Stimulated activated CD4-positive, alpha-beta T cell treated with anti-CD3 and anti-CD28 coated beads, Interleukin-12 subunit alpha, Interleukin-12 subunit beta, amount 100 ng/mL, for 24 hours (primary cell): Measurements from ENCODE around the gene SPAG9.

Experiments used
- DNase-seq, 2 experiments: peaks; one replicate each; pipeline ENCODE4 v3.0.0-alpha.2; 2020; ENCODE audit warnings: low read depth in 2 of 2

Gene SPAG9, protein sequence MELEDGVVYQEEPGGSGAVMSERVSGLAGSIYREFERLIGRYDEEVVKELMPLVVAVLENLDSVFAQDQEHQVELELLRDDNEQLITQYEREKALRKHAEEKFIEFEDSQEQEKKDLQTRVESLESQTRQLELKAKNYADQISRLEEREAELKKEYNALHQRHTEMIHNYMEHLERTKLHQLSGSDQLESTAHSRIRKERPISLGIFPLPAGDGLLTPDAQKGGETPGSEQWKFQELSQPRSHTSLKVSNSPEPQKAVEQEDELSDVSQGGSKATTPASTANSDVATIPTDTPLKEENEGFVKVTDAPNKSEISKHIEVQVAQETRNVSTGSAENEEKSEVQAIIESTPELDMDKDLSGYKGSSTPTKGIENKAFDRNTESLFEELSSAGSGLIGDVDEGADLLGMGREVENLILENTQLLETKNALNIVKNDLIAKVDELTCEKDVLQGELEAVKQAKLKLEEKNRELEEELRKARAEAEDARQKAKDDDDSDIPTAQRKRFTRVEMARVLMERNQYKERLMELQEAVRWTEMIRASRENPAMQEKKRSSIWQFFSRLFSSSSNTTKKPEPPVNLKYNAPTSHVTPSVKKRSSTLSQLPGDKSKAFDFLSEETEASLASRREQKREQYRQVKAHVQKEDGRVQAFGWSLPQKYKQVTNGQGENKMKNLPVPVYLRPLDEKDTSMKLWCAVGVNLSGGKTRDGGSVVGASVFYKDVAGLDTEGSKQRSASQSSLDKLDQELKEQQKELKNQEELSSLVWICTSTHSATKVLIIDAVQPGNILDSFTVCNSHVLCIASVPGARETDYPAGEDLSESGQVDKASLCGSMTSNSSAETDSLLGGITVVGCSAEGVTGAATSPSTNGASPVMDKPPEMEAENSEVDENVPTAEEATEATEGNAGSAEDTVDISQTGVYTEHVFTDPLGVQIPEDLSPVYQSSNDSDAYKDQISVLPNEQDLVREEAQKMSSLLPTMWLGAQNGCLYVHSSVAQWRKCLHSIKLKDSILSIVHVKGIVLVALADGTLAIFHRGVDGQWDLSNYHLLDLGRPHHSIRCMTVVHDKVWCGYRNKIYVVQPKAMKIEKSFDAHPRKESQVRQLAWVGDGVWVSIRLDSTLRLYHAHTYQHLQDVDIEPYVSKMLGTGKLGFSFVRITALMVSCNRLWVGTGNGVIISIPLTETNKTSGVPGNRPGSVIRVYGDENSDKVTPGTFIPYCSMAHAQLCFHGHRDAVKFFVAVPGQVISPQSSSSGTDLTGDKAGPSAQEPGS (N-terminal part only)

DNA sequence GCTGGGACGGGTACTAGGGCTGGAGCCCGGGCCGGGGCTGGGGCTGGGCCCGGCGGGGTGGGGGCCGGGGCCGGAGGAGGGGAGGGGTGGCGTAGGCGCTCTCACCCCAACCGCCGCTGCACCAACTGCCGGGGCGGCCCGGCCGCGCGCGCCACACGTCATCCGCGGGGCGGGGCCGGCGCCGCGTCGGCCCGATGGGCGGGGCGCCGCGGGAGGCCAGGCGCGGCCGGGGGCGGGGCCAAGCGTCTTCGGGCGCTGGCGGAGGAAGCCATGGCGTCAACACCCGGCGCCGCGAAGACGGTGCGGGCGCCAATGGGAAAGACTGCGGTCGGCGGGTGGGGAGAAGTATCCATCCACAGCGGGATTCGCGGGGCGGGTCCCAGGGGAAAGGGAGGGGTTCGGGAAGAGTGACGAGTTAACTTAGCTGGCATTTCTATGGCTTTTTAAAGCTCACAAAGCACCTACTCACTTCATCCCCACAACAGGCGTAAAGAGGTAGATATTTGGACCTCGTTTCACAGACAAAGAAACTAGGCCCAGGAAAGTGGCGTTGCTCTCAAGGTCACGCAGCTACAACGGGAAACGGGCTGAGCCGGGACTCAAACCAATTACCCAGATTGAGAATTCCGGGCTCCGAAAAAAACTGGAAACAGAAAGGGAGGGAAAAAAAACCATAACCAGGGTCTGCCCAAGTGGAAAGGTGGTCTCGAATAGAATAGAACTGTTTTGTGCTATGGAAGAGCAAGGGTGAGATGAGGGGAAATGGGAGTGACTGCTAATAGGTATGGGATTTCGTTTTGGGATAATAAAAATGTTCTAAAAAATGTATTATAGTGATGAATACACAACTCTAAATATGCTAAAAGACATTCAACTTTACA, at the start of gene SPAG9:
Gene SPAG9 (minus strand): TSS at position 130 of the 881 bp plus-strand sequence. CDS start 212 bp downstream, outside the sequence.
- DNase-seq: peak; percentile 82 to 90

DNA sequence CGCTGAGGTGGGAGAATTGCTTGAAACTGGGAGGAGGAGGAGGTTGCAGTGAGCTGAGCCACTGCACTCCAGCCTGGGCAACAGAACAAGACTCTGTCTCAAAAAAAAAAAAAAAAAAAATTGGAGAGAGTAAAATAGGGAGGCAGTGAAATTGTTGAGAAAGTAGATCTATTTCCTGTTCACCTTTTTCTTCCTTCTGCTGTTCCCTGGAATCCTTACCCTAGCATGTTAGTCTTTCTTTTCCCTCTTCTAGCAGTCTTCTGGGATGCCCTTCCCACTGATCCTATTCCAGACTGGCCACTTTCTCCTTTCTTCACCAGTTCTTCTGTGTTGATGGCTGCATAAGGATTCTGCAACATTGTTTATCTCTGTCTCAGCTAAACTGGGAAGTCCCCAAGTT, 48.7 kb upstream of the SPAG9 start:
- DNase-seq: no peak

DNA sequence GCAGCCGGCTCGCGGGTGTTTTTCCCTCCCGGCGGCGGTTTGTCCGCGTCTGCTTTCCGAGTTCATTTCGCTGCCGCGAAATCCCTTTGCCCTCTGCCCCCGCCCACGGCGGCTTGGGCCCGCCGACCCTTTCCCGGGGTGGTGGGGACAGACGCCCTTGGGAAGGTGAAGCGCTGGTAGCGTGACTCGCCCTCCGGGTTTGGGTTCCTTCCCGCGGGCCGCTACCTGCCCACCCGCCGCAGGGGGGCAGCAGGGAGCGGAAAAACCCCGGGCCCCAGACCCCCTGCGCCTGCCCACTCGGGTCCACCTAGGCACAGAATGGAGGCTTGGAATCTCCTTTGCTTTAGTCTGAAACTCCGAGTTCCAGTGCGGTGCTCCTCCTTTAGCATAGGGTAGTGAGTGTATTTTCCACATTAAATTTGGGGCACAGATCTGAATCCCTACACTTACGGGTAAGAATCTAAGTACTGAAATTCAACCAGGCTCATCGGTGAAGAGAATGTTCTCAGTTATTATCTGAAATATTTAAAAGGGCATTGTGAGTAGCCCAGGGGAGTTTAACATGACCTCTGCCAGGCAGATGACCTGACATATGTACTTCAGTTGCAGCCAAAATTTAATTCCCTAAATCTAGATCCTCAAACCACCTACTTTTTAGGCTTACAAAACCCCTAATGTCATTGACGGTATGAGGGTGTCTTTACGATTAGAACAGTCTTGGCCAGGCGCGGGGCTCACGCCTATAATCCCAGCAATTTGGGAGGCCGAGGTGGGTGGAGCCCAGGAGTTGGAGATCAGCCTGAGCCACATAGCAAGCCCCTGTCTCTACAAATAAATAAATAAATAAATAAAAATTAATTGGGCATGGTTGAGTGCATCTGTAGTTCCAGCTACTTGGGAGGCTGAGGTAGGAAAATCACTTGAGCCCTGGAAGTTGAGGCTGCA, 46.6 kb upstream of the SPAG9 start:
- DNase-seq: peak; percentile 48 to 66

DNA sequence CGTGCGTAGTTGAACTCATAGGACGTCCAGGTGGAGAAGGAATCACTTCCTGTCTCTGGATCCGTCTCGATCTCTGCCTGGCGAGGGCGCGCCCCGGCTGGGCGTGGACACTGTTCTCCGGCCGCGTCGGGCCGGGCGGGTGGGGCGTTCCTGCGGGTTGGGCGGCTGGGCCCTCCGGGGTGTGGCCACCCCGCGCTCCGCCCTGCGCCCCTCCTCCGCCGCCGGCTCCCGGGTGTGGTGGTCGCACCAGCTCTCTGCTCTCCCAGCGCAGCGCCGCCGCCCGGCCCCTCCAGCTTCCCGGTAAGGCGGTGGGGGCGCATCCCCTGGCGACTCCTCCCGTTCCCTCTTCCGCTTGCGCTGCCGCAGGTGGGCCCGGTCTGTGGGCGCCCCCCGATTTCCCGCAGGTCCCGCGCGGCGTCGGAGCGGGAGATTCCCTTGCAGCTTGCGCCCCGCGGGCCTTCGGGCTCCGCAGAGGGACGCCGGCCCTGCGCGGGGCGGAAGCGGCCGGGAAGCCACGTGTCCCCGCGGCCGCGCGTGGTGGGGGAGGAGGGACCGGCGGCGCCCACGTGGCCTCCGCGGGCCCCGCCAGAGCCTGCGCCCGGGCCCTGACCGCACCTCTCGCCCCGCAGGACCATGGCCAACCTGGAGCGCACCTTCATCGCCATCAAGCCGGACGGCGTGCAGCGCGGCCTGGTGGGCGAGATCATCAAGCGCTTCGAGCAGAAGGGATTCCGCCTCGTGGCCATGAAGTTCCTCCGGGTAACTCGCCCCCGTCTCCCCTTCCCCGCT, 45.7 kb upstream of the SPAG9 start, which contains the start of gene NME2:
Gene NME2 (plus strand): TSS at position 214 of the 789 bp plus-strand sequence. CDS start 420 bp downstream, at position 634.
- DNase-seq: peak; percentile 61 to 75

DNA sequence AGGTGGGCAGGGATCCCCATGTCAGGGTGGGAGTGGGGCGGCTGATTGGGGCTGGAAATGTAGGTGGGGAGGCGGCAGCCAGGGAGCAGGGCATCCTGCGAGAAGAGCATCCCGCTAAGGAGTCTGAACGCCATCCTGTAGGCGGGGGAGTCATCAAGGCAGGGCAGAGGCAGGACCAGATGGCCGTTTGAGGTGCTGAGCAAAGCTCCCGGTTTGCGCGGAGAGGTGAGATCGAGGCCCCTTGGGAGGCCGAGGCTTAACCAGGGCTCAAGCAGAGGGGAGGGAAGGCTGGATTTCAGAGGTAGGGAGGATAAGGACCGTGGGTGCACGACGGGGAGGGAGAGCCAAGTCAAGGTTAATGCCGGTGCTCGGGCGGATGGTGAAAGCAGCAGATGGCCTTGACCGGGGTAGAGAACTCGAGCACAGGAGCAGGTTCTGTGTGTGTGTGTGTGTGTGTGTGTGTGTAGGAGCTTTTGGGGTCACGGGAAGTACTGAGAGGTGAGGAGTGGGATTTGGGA, 45.1 kb upstream of the SPAG9 start:
- no peak for DNase-seq

DNA sequence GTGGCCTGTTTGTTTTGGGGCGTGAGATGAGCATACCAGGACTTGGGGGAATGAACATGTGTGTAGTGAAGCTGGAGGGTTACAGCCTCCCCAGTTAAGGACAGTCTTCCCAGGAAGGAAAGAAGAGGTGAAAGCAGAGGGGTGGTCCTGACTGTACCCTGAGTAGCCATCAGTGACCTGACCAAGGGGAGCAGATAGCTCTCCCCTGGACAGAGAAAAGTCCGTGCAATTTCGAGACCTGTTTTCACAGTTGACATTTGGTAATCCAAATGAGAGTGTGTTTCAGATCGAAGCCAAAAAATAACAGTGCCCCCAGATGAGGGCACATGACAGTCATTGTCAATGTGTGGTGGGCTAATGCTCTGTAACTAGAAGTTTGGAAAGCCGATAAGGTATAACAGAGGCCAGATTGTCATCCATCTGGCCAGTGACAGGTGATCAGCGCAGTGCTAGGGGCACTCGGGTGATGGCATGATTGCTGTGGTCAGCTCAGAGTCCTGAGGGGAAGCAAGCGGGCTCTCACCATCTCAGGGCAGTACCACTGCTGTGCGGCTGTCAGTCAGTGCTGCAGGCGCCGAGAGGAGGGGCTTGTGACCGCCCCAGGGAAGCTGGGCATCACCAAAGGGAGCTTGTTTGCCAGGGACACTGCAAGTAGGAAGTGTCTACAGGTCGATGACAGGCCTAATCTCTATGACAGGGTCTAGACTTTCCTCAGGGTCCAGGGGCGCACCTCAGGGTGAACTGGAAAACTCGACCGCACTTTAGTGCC, 44.4 kb upstream of the SPAG9 start:
- no peak for DNase-seq

DNA sequence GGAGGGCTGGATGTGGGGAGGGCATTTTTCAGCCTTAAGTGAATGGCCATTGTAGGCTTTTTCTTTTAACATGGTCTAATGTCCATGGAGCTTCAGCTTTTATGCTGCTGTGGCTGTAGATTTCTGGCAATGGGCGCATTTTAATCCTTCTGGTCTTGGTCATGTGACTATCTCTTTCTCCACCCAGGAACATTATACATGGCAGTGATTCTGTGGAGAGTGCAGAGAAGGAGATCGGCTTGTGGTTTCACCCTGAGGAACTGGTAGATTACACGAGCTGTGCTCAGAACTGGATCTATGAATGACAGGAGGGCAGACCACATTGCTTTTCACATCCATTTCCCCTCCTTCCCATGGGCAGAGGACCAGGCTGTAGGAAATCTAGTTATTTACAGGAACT, 40.9 kb upstream of the SPAG9 start:
- DNase-seq: no peak

DNA sequence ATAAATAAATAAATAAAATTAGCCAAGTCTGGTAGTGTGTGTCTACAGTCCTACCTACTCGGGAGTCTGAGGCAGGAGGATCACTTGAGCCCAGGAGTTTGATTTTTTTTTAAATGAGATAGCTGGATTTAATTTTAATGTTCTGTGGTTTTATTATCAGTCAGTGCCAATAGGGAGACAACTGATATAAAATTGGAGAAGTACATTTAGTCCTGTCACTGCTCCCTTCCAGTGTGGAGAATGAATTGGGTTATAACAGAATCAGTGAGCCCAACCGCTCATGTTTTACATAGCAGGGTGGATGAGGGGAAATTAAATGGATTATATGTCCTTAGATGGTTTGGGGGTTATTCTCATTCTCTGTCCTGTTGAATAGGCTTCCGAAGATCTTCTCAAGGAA, 38.9 kb upstream of the SPAG9 start:
- DNase-seq: no peak

DNA sequence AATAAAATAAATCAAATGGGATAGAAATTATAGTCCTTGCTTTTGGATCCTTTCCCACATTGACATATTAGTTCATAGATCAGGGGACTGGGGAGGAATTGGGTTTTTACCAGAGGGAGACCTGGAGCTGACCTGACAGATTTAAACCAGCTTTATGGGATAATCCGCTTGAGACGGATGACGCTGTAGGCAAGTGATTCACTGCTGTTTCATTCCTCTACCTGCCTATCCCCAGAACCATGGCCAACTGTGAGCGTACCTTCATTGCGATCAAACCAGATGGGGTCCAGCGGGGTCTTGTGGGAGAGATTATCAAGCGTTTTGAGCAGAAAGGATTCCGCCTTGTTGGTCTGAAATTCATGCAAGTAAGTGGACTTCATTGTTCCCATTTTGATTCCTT, 34.7 kb upstream of the SPAG9 start:
- DNase-seq: no peak

DNA sequence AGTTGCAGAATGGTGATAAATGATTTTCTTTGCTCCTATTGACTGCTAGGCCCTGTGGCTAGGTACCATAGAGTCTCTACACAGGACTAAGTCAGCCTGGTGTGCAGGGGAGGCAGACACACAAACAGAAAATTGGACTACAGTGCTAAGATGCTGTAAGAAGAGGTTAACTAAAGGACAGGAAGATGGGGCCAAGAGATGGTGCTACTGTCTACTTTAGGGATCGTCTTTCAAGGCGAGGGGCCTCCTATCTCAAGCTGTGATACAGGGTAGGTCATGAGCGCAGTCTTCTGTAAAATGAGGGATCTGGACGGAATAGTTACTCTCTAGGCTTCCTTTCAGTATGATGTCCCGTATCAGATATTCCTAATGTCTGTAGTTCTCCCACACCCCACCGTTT, 33.5 kb upstream of the SPAG9 start:
- DNase-seq: no peak

DNA sequence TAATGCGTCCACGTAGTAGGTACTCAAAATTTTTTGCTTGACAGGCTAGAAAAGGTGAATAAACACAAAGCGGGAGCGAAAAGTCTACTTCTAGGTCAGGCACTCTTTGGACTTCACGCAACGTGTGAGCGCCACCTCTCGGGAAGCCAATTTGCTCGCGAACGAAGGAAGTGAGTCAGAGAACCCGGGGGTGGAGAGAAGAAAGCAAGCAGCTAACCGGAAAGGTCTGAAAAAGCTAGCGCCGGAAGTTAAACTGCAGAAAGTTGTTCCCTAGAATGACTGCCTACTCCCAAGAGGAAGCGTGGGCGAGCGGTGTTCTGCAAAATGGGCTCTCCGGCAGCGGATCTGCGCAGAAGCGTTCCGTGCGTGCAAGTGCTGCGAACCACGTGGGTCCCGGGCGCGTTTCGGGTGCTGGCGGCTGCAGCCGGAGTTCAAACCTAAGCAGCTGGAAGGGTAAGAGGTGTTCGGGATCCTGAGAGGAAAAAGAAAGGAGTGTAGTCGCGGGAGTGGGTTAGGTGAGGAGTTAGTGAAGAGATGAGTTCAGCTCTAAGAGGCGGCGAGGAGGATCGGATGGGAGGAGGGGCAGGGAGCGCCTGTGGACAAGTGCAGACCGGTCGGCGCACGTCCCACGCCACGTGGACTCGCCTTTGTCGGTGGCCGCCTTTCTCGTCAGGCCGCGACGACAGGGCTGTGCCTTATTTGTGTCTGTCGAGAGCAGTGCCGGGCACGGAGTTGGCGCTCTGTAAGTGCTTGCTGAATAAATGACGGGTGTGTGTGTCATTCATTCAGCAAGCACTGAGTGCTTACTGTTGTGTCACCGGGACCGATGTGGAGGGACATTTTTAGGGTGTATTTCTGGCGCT, 32.8 kb upstream of the SPAG9 start, which contains the start of gene NME1:
Gene NME1 (plus strand): TSS at position 350 of the 863 bp plus-strand sequence. CDS start 2,096 bp downstream, outside the sequence.
- DNase-seq: peak; percentile 96 to 98

DNA sequence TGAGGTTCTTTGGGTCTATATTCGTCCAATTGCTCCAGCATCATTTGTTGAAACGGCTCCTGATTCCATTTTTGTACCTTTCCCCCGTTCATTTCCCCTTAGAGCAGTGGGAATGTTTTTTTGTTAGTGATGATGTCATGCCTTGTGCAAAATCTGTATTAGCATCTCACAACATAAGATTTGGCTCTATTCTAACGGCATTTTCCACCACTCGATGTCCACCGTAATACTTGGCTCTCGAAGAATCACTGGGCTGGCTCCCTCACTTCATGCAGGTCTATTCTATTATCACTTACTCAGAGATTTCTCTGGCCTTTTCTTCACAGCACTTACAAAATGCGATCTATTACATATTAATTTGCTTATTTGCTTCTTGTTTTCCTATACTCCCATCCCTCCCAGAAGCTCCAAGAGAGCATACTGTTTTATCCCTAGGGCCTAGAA, 32.1 kb upstream of the SPAG9 start:
- no peak for DNase-seq

DNA sequence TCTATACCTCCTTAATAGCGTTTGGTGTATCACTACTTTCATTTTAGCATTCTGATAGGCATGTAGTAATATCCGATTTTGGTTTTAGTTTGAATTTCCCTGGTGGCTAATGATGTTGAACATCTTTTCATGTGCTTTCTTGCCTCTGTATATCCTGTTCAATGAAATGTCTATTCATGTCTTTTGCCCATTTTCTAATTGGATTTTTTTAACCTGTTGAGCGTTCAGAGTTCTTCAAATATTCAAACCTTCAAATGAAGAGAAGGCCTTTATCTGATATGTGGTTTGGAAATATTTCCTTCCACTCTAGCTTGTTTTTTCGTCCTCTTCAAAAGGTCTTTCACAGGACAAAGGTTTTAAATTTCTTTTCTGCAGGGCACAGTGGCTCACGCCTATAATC, 30.3 kb upstream of the SPAG9 start:
- no peak for DNase-seq

DNA sequence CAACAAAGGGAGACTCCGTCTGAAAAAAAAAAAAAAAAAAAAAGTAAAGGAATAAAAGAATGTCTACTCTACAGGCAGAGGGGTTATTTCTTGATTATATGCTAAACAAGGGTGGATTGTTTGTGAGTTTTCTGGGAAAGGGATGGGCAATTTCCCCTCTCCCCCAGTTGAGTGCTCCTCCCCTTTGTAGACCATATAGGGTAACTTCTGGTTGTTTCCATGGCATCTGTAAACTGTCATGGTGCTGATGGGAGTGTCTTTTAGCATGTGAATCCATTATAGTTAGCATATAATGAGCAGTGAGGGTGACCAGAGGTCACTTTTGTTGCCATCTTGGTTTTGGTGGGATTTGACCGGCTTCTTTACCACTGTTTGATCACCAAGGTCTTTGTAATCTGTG, 28.5 kb upstream of the SPAG9 start:
- DNase-seq: no peak

DNA sequence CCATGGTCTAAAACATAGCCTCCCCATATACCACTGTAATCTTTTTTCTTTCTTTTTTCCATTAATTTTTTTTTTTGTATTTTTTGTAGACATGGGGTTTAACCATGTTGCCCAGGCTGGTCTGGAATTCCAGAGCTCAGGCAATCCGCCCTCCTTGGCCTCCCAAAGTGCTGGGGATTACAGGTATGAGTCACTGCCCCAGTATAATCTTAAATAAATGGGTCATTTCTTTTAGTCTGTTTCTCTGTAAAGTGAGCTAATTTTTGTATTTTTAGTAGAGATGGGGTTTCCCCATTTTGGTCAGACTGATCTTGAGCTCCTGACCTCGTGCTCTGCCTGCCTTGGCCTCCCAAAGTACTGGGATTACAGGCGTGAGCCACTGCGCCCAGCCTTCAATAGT, 27.0 kb upstream of the SPAG9 start:
- no peak for DNase-seq

DNA sequence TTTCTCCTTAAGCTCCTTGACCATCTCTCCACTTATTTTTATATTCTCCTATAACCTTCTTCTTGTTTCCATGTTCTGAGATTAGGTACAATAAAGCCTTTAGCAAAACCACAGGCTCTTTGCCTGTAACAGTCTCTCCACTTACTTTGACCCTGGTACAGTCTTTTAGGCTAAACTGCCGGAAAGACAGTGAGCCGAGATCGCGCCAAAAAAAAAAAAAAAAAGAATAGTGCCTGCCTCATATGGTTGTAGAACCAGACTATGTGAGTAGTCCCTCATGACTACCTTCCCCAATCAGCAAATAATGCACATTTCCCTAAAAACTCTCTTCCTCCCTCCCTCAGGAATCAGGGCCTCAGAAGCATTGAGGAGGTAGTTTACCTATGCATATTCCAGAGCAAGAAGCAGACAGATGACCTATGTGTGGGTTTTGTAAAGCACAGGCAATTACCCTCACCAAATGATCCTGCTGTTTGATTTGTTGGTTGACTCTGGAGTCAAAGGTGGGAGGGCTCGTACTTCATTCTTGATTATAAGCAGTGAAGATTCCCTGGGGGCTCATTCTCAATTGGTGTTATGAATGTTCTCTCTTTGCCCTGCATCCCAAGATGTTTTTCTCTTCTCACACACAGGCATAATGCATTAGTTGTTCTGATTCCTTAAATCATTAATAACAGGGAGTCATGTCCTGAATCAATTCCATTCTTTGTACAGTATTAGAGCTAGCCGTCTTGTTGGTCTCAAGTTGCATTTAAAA, 23.8 kb upstream of the SPAG9 start:
- DNase-seq: no peak
